Fibroblast of upper back skin (primary cell): ENCODE data around the gene TIAM2.

Experiments
- DNase-seq: peaks from one replicate; pipeline ENCODE4 v3.0.0-alpha.2; 2013

The TIAM2 gene

GRCh38 chr6:155064303-155064702 is 69.2 kb downstream of the TIAM2 start:
- no peak for DNase-seq

- DNase-seq, result peak; percentile 83
Measured at GRCh38 chr6:155066361-155066760, 71.2 kb downstream of the TIAM2 start.

GRCh38 chr6:155066921-155067680 is 72.0 kb downstream of the TIAM2 start:
- no peak for DNase-seq

- DNase-seq, result no peak
Measured at GRCh38 chr6:155067956-155068615, 73.0 kb downstream of the TIAM2 start.

- no peak for DNase-seq
Measured at GRCh38 chr6:155069543-155069942, 74.4 kb downstream of the TIAM2 start.

- DNase-seq, result no peak
Measured at GRCh38 chr6:155075930-155076695, 81.0 kb downstream of the TIAM2 start.

- no peak for DNase-seq
Measured at GRCh38 chr6:155077331-155077730, 82.2 kb downstream of the TIAM2 start.

GRCh38 chr6:155077784-155078183 is 82.7 kb downstream of the TIAM2 start:
- no peak for DNase-seq

GRCh38 chr6:155078331-155078745 is 83.2 kb downstream of the TIAM2 start:
- no peak for DNase-seq

- no peak for DNase-seq
Measured at GRCh38 chr6:155079985-155080452, 84.9 kb downstream of the TIAM2 start.

- peak; percentile 84 for DNase-seq
Measured at GRCh38 chr6:155080881-155081845, 86.0 kb downstream of the TIAM2 start.

GRCh38 chr6:155084431-155085123 is 89.5 kb downstream of the TIAM2 start:
- DNase-seq, result peak; percentile 57

GRCh38 chr6:155085582-155086257 is 90.6 kb downstream of the TIAM2 start:
- peak; percentile 80 for DNase-seq

GRCh38 chr6:155088856-155089255 is 93.7 kb downstream of the TIAM2 start:
- no peak for DNase-seq

- DNase-seq, result no peak
Measured at GRCh38 chr6:155089746-155090145, 94.6 kb downstream of the TIAM2 start.

GRCh38 chr6:155090166-155090565 is 95.1 kb downstream of the TIAM2 start:
- DNase-seq, result no peak

- no peak for DNase-seq
Measured at GRCh38 chr6:155091756-155092155, 96.6 kb downstream of the TIAM2 start.

GRCh38 chr6:155093430-155093829 is 98.3 kb downstream of the TIAM2 start:
- peak; percentile 42 for DNase-seq

GRCh38 chr6:155100087-155100486 is 105.0 kb downstream of the TIAM2 start:
- peak; percentile 54 for DNase-seq

GRCh38 chr6:155100591-155100990 is 105.5 kb downstream of the TIAM2 start:
- DNase-seq, result no peak

- DNase-seq, result peak; percentile 93
Measured at GRCh38 chr6:155103083-155103645, 108.0 kb downstream of the TIAM2 start.
